GM12801 (cell line): ENCODE data around the gene LCAT.

Experiments used
- CTCF ChIP-seq: IDR thresholded peaks from one replicate; pipeline ENCODE4 v1.5.1; 2011; ENCODE audit warnings: control low read depth; ENCODE audit not compliant: insufficient read length; ENCODE audit errors: extremely low read depth

The LCAT gene

GRCh38 chr16:67923414-67924116, 20.4 kb downstream of the LCAT start:
- no peak for TF ChIP-seq CTCF

GRCh38 chr16:67922740-67923139, 21.2 kb downstream of the LCAT start:
- TF ChIP-seq CTCF = no peak

GRCh38 chr16:67922221-67922620, 21.7 kb downstream of the LCAT start:
- no peak for TF ChIP-seq CTCF

GRCh38 chr16:67919622-67920221, 24.2 kb downstream of the LCAT start:
- TF ChIP-seq CTCF = no peak

- no peak for TF ChIP-seq CTCF
These were observed 26.1 kb downstream of the LCAT start for GRCh38 chr16:67917852-67918236.

- no peak for TF ChIP-seq CTCF
These were observed 26.6 kb downstream of the LCAT start for GRCh38 chr16:67917140-67917851.

GRCh38 chr16:67915831-67916723, 27.8 kb downstream of the LCAT start:
- no peak for TF ChIP-seq CTCF
